C4-2B (cell line): Measurements from ENCODE around the gene MROH9.
A peak's percentile ranks its signal among the peaks of the same experiment; 100 is the strongest.
"Not testable (repeated sequence)": the region's sequence is repeated elsewhere in the genome, so short reads cannot be mapped to it uniquely, and the experiment has no call there.

Experiments used
- H3K27ac ChIP-seq: fragments of 450-650 bp; 2 replicates; pipeline ENCODE4 v1.5.1; 2017
- CTCF ChIP-seq: fragments of 450-650 bp; conservative IDR thresholded peaks from 2 replicates; pipeline ENCODE4 v1.5.1; 2017; ENCODE audit warnings: mild to moderate bottlenecking
- ZFX ChIP-seq: fragments of 450-650 bp; IDR thresholded peaks from 2 replicates; pipeline ENCODE4 v1.6.1; 2017

Gene MROH9

GRCh38 chr1:170908942-170909341 lies 26.4 kb upstream of the MROH9 start:
- H3K27ac ChIP-seq, result no peak overlapping the region
- TF ChIP-seq CTCF, result no peak
- no peak for TF ChIP-seq ZFX

- no peak for TF ChIP-seq CTCF
- no peak for TF ChIP-seq ZFX
- no peak overlapping the region for H3K27ac ChIP-seq
These were observed 25.1 kb upstream of the MROH9 start for GRCh38 chr1:170910273-170910672.

DNA sequence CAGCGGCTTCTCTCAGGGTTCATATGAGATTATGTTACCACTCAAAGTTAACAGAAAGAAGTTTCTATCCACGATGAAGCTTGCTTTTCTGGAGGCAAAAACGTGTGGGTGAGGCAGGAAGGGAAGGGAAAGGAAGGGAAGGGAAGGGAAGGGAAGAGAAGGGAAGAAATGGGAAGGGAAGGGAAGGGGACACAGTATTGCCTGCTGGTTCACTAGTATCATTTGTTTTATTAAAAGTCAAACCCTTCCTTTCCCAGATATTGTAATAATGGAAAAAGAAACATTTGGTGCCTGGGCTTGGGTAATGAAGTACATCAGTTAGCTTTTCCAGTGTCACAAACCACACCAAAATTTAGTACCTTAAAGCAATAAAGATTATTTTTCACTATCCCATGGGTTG lies 18.0 kb upstream of the MROH9 start:
- no peak for TF ChIP-seq ZFX
- TF ChIP-seq CTCF, result no peak

GRCh38 chr1:170924656-170925055 lies 10.7 kb upstream of the MROH9 start:
- not testable (repeated sequence) for H3K27ac ChIP-seq

More for the DNA sequence above, 18.0 kb upstream of the MROH9 start:
- H3K27ac ChIP-seq, result no peak overlapping the region

GRCh38 chr1:170927955-170928840 lies 7.1 kb upstream of the MROH9 start:
- TF ChIP-seq ZFX (no peak), CTCF (peak; percentile 28)
- H3K27ac ChIP-seq, result no peak overlapping the region

DNA sequence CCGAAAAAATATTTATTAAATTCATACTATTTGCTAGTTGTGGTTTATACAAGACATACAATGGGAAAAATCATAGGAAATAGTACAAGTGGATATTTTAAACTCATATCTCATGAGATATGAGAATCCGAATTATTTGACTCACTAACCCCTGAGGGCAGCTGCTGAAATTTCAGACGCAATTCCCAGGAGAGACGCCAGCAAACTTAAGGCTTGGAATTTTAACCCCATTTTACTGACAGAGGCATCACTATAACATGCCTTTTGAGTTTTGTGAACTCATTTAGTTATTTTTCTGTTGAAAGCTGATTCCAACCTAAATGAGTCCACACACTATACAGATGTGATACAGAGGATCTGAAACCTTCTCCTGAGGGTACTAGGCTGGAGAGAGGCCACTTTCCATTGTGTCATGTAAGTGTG lies 5.9 kb upstream of the MROH9 start:
- no peak overlapping the region for H3K27ac ChIP-seq
- TF ChIP-seq ZFX, result no peak
- TF ChIP-seq CTCF, result no peak

DNA sequence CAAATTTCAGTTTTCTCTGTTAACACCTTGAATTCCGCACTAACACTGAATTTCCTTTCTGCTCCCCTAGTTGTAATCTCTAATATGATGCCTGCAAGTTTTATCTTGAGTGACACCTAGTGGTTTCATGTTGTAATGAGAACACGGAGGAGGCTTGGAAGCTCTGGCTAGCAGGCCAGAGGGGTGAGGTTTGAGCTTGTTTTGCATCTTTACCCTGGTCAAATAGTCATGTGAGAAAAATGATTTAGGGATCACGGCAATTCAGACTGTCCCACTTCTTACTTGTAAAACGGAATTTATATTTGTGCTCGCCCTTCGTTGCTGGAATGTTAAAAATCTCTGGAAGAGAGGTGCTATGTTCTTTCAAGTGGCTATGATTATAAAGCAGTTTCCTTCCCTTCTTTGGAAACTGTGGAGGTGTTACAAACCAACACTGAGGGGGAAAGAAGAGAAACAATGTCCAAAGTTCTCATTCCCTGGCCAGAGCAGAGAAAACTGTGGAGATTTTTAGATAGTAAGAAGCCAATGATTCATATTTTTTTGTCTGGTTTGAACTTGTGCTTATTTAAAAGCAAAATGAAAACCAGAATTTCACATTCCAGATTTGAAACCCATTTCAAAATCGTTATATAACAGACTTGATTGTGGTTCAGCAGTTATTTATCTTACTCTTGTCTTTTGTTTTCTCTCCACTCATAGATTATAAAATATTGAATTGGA lies 5.3 kb upstream of the MROH9 start:
- TF ChIP-seq CTCF (peak; percentile 87), ZFX (no peak)
- no peak overlapping the region for H3K27ac ChIP-seq
